ENCODE data around the gene NUP214.

DNA sequence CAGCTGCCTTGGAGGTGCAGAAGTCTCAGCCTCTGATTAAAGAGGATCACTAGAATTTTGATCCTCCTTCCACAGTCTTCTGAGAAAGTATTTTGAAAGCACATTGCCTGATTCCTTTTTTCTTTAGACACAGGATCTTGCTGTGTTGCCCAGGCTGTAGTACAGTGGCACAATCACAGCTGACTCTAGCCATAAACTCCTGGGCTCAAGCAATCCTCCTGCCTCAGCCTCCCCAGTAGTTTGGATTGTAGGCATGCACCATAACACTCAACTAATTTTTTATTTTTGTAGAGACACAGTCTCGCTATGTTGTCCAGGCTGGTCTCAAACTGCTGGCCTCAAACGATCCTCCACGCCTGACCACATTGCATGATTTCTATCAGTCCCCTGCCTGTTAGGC is 76.5 kb downstream of the NUP214 start:
- no peak for TF ChIP-seq POLR2A (IDR thresholded peaks at IDR 0.05; ENCODE audit: low read depth, low read length)
- TF ChIP-seq POLR2AphosphoS5 (IDR thresholded peaks at IDR 0.05; ENCODE audit: low read depth, low read length): no peak
- TF ChIP-seq TAF1 (IDR thresholded peaks at IDR 0.05; ENCODE audit: low read depth, low read length): no peak
- TF ChIP-seq SPI1 (IDR thresholded peaks at IDR 0.05; ENCODE audit: low read depth, low read length): no peak
- no peak for TF ChIP-seq PAX5 (IDR thresholded peaks at IDR 0.05; ENCODE audit: insufficient read depth, low read length, severe bottlenecking)
- TF ChIP-seq POU2F2 (IDR thresholded peaks at IDR 0.05; ENCODE audit: low read depth, low read length): no peak
